HK-2 (cell line): ENCODE results near the gene IL36A.

Source experiments
- DNase-seq: peaks from one replicate; pipeline ENCODE4 v3.0.0-alpha.2; 2018; ENCODE audit not compliant: unreplicated experiment

Gene IL36A

DNA sequence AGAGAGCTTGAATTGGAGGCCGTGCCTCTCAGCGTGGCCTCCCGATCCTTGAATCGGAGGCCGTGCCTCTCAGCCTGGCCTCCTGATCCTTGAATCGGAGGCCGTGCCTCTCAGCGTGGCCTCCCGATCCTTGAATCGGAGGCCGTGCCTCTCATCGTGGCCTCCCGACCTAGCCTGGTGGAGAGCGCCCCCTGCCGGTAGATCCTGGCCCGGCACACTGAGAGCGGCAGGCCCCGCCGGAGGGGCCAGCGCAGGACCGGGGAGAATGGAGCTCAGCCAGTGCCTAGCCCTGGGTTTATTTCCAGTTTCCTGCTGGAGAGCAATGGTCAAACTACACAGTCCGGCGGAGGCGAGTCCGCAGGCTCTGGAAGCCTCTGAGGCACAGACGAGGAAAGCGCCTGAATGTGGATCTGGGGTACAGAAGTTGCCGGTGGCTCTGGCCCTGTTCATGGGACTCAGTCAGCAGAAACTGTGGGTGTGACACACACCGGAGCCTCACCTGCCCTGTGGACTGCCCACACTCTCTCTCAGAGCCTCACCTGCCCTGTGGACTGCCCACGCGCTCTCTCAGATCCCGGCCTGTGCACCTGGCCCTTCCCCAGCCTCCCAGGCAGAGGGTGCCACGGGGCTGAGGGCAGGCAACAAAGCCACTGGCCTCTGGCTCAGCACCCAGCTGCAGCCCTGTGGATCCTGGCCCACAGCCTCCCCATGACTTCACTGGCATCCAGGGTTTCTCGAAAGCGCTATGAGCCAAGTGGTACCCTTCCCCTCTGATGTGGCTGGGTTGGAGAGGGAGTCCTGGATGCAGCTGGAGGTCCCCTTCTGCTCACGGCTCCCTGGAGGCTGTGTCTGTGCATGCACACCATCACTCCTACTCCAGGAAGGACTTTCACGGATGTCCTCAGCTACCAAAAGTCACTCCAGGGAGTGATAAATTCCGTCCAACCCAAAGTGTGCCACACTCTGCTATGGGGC, 45.9 kb downstream of the IL36A start:
- DNase-seq = no peak

DNA sequence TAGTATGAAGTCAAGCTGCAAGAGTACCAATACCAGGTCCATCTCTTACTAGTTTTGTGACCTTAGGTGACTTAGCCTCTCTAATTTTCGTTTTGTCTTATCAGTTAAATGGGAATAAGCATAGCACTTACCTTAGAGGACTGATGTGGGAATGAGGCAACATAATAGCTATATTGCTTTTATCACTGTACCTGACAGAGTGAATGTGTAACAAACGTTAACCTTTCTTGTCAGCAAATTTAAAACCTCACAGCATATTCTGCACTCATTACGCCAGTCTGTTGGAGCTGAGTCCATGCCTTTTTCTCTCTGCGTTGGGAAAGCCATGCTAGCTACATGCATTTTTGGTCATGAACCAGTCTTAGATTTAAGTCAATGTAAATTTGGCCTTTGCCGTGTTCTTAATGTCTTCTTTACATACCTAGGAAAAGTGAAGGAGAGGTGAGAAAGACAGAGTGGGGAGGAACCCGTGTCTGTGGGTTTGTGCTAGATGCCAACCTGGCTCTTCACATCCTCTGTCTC, 47.2 kb downstream of the IL36A start, which contains the start of gene IL36B:
IL36B (minus strand) TSS at position 472 of the 522 bp plus-strand sequence.
- DNase-seq = no peak

DNA sequence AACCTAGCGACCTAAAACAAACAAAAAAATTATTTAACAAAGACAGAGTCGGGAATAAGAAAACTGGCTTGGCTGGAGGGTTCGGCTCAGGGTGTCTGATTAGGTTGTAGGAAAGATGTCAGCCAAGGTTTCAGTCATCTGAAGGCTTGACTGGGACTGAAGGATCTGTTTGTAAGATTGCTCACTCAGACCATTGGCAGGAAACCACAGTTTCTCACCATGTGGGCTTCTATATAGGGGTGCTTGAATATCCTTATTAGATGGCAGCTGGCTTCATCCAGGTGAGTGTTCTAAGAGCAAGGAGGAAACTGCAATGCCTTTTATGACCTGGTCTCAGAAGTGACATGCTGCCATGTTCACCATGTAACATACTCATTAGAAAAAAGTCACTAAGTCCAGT, 48.4 kb downstream of the IL36A start:
- DNase-seq = no peak

DNA sequence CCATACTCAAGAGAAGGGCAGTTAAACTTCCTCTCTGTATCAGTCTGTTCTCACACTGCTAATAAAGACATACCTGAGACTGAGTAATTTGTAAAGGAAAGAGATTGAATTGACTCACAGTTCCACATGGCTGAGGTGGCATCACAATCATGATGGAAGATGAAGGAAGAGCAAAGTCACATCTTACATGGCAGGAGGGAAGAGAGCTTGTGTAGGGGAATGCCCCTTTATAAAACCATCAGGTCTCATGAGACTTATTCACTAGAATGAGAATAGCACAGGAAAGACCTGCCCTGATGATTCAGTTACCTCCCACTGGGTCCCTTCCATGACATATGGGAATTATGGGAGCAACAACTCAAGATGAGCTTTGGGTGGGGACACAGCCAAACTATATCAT, 48.8 kb downstream of the IL36A start:
- no peak for DNase-seq

DNA sequence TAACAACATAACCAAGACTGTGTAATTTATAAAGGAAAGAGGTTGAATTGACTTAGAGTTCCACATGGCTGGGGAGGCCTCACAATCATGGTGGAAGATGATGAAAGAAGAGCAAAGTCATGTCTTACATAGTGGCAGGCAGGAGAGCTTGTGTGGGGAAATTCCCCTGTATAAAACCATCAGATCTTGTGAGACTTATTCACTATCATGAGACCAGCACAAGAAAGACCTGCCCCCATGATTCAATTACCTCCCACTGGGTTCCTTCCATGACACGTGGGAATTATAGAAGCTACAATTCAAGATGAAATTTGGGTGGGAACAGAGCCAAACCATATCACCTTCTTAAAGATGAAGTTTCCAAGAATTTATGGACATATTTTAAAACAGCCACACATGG, 51.3 kb downstream of the IL36A start:
- no peak for DNase-seq

DNA sequence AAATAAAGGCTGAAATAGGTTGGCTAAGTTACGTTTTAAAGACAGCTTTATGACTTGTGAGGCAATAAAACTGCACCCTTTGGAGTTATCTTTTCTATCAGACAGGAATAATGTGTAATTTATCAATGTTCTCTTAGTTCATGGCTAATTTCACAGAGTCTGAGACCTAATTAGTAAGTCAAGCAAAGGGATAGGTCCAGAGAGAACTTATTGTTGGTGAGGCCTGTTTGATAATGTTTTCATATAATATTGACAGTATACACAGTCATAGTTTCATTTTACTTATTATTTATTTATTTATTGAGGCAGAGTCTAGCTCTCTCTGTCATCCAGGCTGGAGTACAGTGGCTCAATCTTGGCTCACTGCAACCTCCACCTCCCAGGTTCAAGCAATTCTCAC, 51.9 kb downstream of the IL36A start:
- no peak for DNase-seq
